K562 (cell line): ENCODE measurements around the gene CLDND2. TPM values are rescaled to one million over a fixed set of nuclear protein-coding genes. Genes with fewer than 3 reads are reported as not detected.

Experiments
- ATF1 ChIP-seq, 2 experiments: fragments of 450-650 bp in 1 of 2; IDR thresholded peaks; 2 replicates each; pipeline ENCODE4 v1.6.1; 2016; ENCODE audit warnings: missing compliant biosample characterization in 1 of 2, missing genetic modification characterization in 1 of 2
- CTCF ChIP-seq, 3 experiments: IDR thresholded peaks in 2 of 3; conservative IDR thresholded peaks in 1 of 3; 2 replicates each; pipeline ENCODE4 v1.5.1; 2011 to 2012; ENCODE audit warnings: low read length in 3 of 3, mild to moderate bottlenecking in 3 of 3, control low read depth in 2 of 3, improper control_type of control experiment in 1 of 3, inconsistent platforms in 1 of 3, low read depth in 1 of 3, mixed read lengths in 1 of 3, moderate library complexity in 1 of 3; ENCODE audit not compliant: insufficient read depth in 2 of 3
- FOXK2 ChIP-seq, 2 experiments: fragments of 450-650 bp; IDR thresholded peaks in 1 of 2; conservative IDR thresholded peaks in 1 of 2; 2 replicates each; pipeline ENCODE4 v1.6.1; 2016; ENCODE audit warnings: low read depth in 2 of 2, mild to moderate bottlenecking in 1 of 2
- FOXM1 ChIP-seq, 2 experiments: fragments of 450-650 bp in 1 of 2; sonication (generic) in 1 of 2; formaldehyde crosslinking in 1 of 2; IDR thresholded peaks; 2 replicates each; pipeline versions ENCODE4 v1.6.1 to v1.9.0; 2017 to 2022; ENCODE audit warnings: low read depth in 2 of 2, mild to moderate bottlenecking in 2 of 2, missing genetic modification reagents in 1 of 2, moderate library complexity in 1 of 2
- HDAC1 ChIP-seq, 2 experiments: fragments of 450-650 bp; IDR thresholded peaks; 2 replicates each; pipeline ENCODE4 v1.6.1; 2016 to 2017; ENCODE audit warnings: inconsistent platforms in 1 of 2, mild to moderate bottlenecking in 1 of 2, moderate library complexity in 1 of 2
- HMG20B ChIP-seq: fragments of 250-450 bp; sonication (Bioruptor Pico); IDR thresholded peaks from 2 replicates; pipeline ENCODE4 v1.5.0; 2021; ENCODE audit warnings: mild to moderate bottlenecking
- KLF13 ChIP-seq: fragments of 450-650 bp; IDR thresholded peaks from 2 replicates; pipeline ENCODE4 v1.6.1; 2016; ENCODE audit warnings: missing genetic modification characterization, low read depth, mild to moderate bottlenecking, missing compliant biosample characterization, moderate library complexity, borderline replicate concordance
- MAFG ChIP-seq: fragments of 450-650 bp; conservative IDR thresholded peaks from 2 replicates; pipeline ENCODE4 v1.6.1; 2016; ENCODE audit warnings: missing genetic modification characterization, missing compliant biosample characterization
- NBN ChIP-seq: fragments of 450-650 bp; IDR thresholded peaks from 2 replicates; pipeline ENCODE4 v1.6.1; 2016; ENCODE audit warnings: low read depth, mild to moderate bottlenecking
- NONO ChIP-seq, 2 experiments: fragments of 200-400 bp in 1 of 2; fragments of 450-650 bp in 1 of 2; formaldehyde crosslinking in 1 of 2; IDR thresholded peaks; 2 replicates each; pipeline ENCODE4 v1.6.1; 2017; ENCODE audit warnings: low read depth in 2 of 2, mild to moderate bottlenecking in 2 of 2, moderate library complexity in 2 of 2, low read length in 1 of 2
- NR2C1 ChIP-seq, 2 experiments: fragments of 450-650 bp; IDR thresholded peaks; 2 replicates each; pipeline ENCODE4 v1.6.1; 2017; ENCODE audit warnings: mild to moderate bottlenecking in 2 of 2, antibody characterized with exemption in 1 of 2, inconsistent platforms in 1 of 2, missing compliant biosample characterization in 1 of 2, missing genetic modification characterization in 1 of 2
- POLR2A ChIP-seq: fragments of 450-650 bp; conservative IDR thresholded peaks from 2 replicates; pipeline ENCODE4 v1.6.1; 2016
- POLR2AphosphoS2 ChIP-seq: IDR thresholded peaks from 2 replicates; pipeline ENCODE4 v1.6.1; 2012; ENCODE audit warnings: low read length, improper control_type of control experiment
- PURB ChIP-seq: sonication (generic); formaldehyde crosslinking; IDR thresholded peaks from 2 replicates; pipeline ENCODE4 v1.9.0; 2021; ENCODE audit warnings: low read depth, mild to moderate bottlenecking, missing genetic modification reagents
- RBBP5 ChIP-seq: fragments of 200-600 bp; sonication (generic); IDR thresholded peaks from 2 replicates; pipeline ENCODE4 v1.6.1; 2012; ENCODE audit warnings: borderline replicate concordance, mild to moderate bottlenecking, low read length, control low read depth, inconsistent platforms; ENCODE audit not compliant: insufficient read depth, poor library complexity, severe bottlenecking
- SMC3 ChIP-seq: conservative IDR thresholded peaks from 2 replicates; pipeline ENCODE4 v1.6.1; 2011; ENCODE audit warnings: low read depth, low read length, improper control_type of control experiment; ENCODE audit not compliant: insufficient read depth
- SOX6 ChIP-seq: fragments of 450-650 bp; IDR thresholded peaks from 2 replicates; pipeline ENCODE4 v1.6.1; 2014; ENCODE audit warnings: mild to moderate bottlenecking
- SRSF7 ChIP-seq: fragments of 200-400 bp; formaldehyde crosslinking; optimal IDR thresholded peaks from 2 replicates; pipeline ENCODE3; 2017; ENCODE audit warnings: mild to moderate bottlenecking, low read depth, low read length
- XRCC5 ChIP-seq: fragments of 200-400 bp; formaldehyde crosslinking; IDR thresholded peaks from 2 replicates; pipeline ENCODE4 v1.6.1; 2017; ENCODE audit warnings: low read depth, mild to moderate bottlenecking, low read length
- ZBTB1 ChIP-seq: sonication (generic); formaldehyde crosslinking; IDR thresholded peaks from 2 replicates; pipeline ENCODE4 v1.8.1; 2023; ENCODE audit warnings: missing genetic modification reagents, low read depth, mild to moderate bottlenecking, borderline replicate concordance
- ZBTB49 ChIP-seq: sonication (generic); formaldehyde crosslinking; IDR thresholded peaks from 2 replicates; pipeline ENCODE4 v1.8.0; 2022; ENCODE audit warnings: missing genetic modification reagents, mild to moderate bottlenecking, borderline replicate concordance
- ZC3H4 ChIP-seq: sonication (generic); formaldehyde crosslinking; IDR thresholded peaks from 2 replicates; pipeline ENCODE4 v1.9.0; 2021; ENCODE audit warnings: missing genetic modification reagents, borderline replicate concordance
- ZFX ChIP-seq: sonication (generic); formaldehyde crosslinking; IDR thresholded peaks from 2 replicates; pipeline ENCODE4 v1.8.0; 2022; ENCODE audit warnings: mild to moderate bottlenecking, missing genetic modification reagents, moderate library complexity
- polyA plus RNA-seq, 8 experiments: library from polyadenylated mRNA; depleted of rRNA in 4 of 8; stranded (reverse) in 5 of 8; unstranded in 3 of 8; fragments of >200 nt; fragmentation: Nextera tagmentation in 2 of 8; fragmentation: Illumina TruSeq in 1 of 8; extraction: Ambion mirVana in 2 of 8; extraction: Trizol in 1 of 8; gene quantifications; 2 replicates each; pipeline versions ENCODE4 v1.2.1 to v1.2.3, GENCODE V29; 2011 to 2014; ENCODE audit warnings: inconsistent platforms in 1 of 8, missing spikeins in 1 of 8
- total RNA-seq, 7 experiments: library from RNA; depleted of rRNA in 6 of 7; stranded (reverse); fragments of >200 nt in 6 of 7; fragmentation: Illumina TruSeq in 2 of 7; extraction: Trizol in 2 of 7; gene quantifications; 2 replicates each; pipeline versions ENCODE4 v1.2.1 to v1.2.3, GENCODE V29; 2011 to 2021; ENCODE audit warnings: low replicate concordance in 1 of 7

CLDND2 gene
- total and polyA plus RNA-seq, 9 of the 15 experiments (the other 6 are each of a cell fraction or from before 2014, with no cell fraction given): 0.45 to 4.0 (median 1.2) TPM; not detected in 3

- TF ChIP-seq CTCF (IDR thresholded peaks at IDR 0.05 in 2 of 3, conservative IDR thresholded peaks at IDR 0.05 in 1 of 3; ENCODE audit: insufficient read depth in 2 of 3, low read depth in 1 of 3, low read length in 3 of 3): peak in 2 of 3 experiments; percentile 22 to 26; a peak in 3 of 6 replicates
- 0 out of 2 replicates have a peak, but pooled peaks have one; percentile 58 for TF ChIP-seq PURB (CRISPR knock-in tag)
- 0 out of 2 replicates have a peak, but pooled peaks have one; percentile 6 for TF ChIP-seq SOX6
- no peak for TF ChIP-seq NR2C1 (IDR thresholded peaks at IDR 0.05)
- no peak for TF ChIP-seq NR2C1 (tag; IDR thresholded peaks at IDR 0.05)
- TF ChIP-seq ATF1 (CRISPR knock-in tag; IDR thresholded peaks at IDR 0.05): no peak
- TF ChIP-seq ATF1 (tag; IDR thresholded peaks at IDR 0.05): peak; percentile 9; the same call in 1 of the 2 replicates
- peak; percentile 17 for TF ChIP-seq RBBP5
- TF ChIP-seq MAFG: no peak
- TF ChIP-seq XRCC5: no peak
- no peak for TF ChIP-seq NBN
- peak; percentile 8; the same call in 1 of the 2 replicates for TF ChIP-seq POLR2A
- 0 out of 2 replicates have a peak, but pooled peaks have one; percentile 17 for TF ChIP-seq ZC3H4 (CRISPR knock-in tag)
- TF ChIP-seq SRSF7: no peak
- no peak for TF ChIP-seq NONO (IDR thresholded peaks at IDR 0.05; ENCODE audit: low read depth in 2 of 2, low read length in 1 of 2)
- TF ChIP-seq ZBTB1 (CRISPR knock-in tag): 0 out of 2 replicates have a peak, but pooled peaks have one; percentile 4
- TF ChIP-seq HDAC1 (IDR thresholded peaks at IDR 0.05): no peak
- TF ChIP-seq ZBTB49 (CRISPR knock-in tag): no peak
- peak; percentile 29 to 68; a peak in 2 of 4 replicates for TF ChIP-seq FOXK2 (conservative IDR thresholded peaks at IDR 0.05 in 1 of 2, IDR thresholded peaks at IDR 0.05 in 1 of 2; ENCODE audit: low read depth in 2 of 2)
- no peak for TF ChIP-seq FOXM1 (IDR thresholded peaks at IDR 0.05; ENCODE audit: low read depth)
- TF ChIP-seq FOXM1 (CRISPR knock-in tag; IDR thresholded peaks at IDR 0.05; ENCODE audit: low read depth): no peak
- 0 out of 2 replicates have a peak, but pooled peaks have one; percentile 7 for TF ChIP-seq SMC3
- TF ChIP-seq KLF13: 0 out of 2 replicates have a peak, but pooled peaks have one; percentile 13
- no peak for TF ChIP-seq HMG20B (CRISPR knock-in tag)
- TF ChIP-seq POLR2AphosphoS2: 0 out of 2 replicates have a peak, but pooled peaks have one; percentile 20
- TF ChIP-seq ZFX: 0 out of 2 replicates have a peak, but pooled peaks have one; percentile 8
Measured at GRCh38 chr19:51365211-51365964, 3.4 kb downstream of the CLDND2 start (continued).
